ENCODE measurements around the gene PSMG1. TPM values are rescaled to one million over a fixed set of nuclear protein-coding genes. Genes with fewer than 3 reads are reported as not detected.

PSMG1 gene
- total and polyA plus RNA-seq, 9 of the 15 experiments (the other 6 are each of a cell fraction or from before 2014, with no cell fraction given): 54.5 to 427 (median 328) TPM

DNA sequence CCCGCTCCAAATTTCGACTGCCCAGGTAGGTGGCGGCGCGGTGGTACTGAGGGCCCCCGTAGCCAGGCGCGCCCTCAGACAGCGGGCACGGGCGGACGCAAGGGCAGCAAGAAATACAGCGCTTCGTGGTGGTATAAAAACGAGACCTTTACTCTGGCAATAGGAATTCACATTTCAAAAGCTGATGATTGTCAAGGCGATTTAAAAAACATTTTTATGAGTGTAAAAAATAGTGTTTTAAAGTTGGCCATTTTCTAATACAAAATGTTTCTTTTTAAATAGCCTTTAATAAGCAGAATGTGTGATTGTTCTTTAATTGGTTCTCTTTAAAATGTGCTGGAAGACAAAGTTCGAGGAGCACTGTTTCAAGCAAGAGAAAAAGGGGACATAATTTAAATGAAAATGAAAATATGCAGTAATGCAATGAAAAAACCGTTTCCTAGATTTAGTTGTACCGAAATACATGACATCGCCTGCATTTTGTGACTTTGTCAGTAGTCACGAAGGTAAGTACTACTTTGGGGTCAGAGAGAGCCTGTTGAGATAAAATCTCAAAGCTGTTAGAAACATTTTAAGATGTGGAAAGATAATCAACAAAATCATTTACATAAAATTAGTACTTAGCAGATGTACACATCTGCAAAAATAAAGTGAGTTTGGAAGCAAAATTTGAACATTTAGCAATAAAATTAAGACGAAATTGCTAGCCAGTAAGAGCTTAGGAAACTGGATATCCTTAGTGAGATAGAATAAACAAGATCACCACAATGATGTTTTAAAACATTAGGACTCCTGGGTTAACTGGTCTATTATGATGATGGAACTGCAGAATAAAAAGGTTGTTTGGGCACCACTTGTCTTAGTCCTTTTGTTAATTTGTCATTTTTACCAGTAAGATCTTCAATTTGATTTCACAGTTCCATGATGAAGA is 1.1 kb upstream of the PSMG1 start (continued):
- TF ChIP-seq MLLT1 (IDR thresholded peaks at IDR 0.05) (no peak), ZNF384 (IDR thresholded peaks at IDR 0.05; ENCODE audit: low read depth, low read length) (no peak), XRCC5 (IDR thresholded peaks at IDR 0.05; ENCODE audit: low read depth, low read length) (no peak), ZNF263 (CRISPR knock-in tag; IDR thresholded peaks at IDR 0.05; ENCODE audit: borderline replicate concordance) (no peak), GATA2 (CRISPR knock-in tag; IDR thresholded peaks at IDR 0.05) (0 out of 2 replicates have a peak, but pooled peaks have one; percentile 31), CREB3L1 (IDR thresholded peaks at IDR 0.05; ENCODE audit: borderline replicate concordance, low read depth) (no peak), PHF8 (IDR thresholded peaks at IDR 0.05; ENCODE audit: borderline replicate concordance, low read length) (peak; percentile 53), GABPB1 (CRISPR knock-in tag; IDR thresholded peaks at IDR 0.05) (no peak; the same call in 1 of the 2 replicates), NR2C1 (IDR thresholded peaks at IDR 0.05) (peak; percentile 10; the same call in 1 of the 2 replicates), NR2C1 (tag; IDR thresholded peaks at IDR 0.05) (0 out of 2 replicates have a peak, but pooled peaks have one; percentile 4), ZNF133 (CRISPR knock-in tag; IDR thresholded peaks at IDR 0.05) (no peak), LARP7 (IDR thresholded peaks at IDR 0.05) (no peak), PURB (CRISPR knock-in tag; IDR thresholded peaks at IDR 0.05; ENCODE audit: low read depth) (no peak), TEAD4 (IDR thresholded peaks at IDR 0.05; ENCODE audit: low read length) (no peak), TEAD4 (CRISPR knock-in tag; IDR thresholded peaks at IDR 0.05; ENCODE audit: borderline replicate concordance) (no peak), CEBPZ (IDR thresholded peaks at IDR 0.05; ENCODE audit: borderline replicate concordance, low read depth, low read length) (no peak), GATAD2B (IDR thresholded peaks at IDR 0.05; ENCODE audit: borderline replicate concordance) (peak; percentile 71; the same call in 1 of the 2 replicates)
